Neuron (in vitro differentiated cells): ENCODE data around the gene EP400.

Experiments used
- H2AFZ ChIP-seq: one replicate; pipeline ENCODE4 v1.6.1; 2013; ENCODE audit warnings: low read depth, mild to moderate bottlenecking, inconsistent platforms, low read length, moderate library complexity
- H3K27me3 ChIP-seq: one replicate; pipeline ENCODE4 v1.6.1; 2013; ENCODE audit warnings: low read length; ENCODE audit not compliant: insufficient read depth
- H3K36me3 ChIP-seq: one replicate; pipeline ENCODE4 v1.6.1; 2013; ENCODE audit warnings: low read length; ENCODE audit not compliant: insufficient read depth
- H3K4me1 ChIP-seq: one replicate; pipeline ENCODE4 v1.6.1; 2013; ENCODE audit warnings: low read length; ENCODE audit not compliant: insufficient read depth
- H3K4me3 ChIP-seq: 2 replicates; pipeline ENCODE4 v1.5.1; 2013; ENCODE audit warnings: mild to moderate bottlenecking, low read length, moderate library complexity
- H3K9me3 ChIP-seq: one replicate; pipeline ENCODE4 v1.6.1; 2013; ENCODE audit warnings: low read length

Gene EP400

DNA sequence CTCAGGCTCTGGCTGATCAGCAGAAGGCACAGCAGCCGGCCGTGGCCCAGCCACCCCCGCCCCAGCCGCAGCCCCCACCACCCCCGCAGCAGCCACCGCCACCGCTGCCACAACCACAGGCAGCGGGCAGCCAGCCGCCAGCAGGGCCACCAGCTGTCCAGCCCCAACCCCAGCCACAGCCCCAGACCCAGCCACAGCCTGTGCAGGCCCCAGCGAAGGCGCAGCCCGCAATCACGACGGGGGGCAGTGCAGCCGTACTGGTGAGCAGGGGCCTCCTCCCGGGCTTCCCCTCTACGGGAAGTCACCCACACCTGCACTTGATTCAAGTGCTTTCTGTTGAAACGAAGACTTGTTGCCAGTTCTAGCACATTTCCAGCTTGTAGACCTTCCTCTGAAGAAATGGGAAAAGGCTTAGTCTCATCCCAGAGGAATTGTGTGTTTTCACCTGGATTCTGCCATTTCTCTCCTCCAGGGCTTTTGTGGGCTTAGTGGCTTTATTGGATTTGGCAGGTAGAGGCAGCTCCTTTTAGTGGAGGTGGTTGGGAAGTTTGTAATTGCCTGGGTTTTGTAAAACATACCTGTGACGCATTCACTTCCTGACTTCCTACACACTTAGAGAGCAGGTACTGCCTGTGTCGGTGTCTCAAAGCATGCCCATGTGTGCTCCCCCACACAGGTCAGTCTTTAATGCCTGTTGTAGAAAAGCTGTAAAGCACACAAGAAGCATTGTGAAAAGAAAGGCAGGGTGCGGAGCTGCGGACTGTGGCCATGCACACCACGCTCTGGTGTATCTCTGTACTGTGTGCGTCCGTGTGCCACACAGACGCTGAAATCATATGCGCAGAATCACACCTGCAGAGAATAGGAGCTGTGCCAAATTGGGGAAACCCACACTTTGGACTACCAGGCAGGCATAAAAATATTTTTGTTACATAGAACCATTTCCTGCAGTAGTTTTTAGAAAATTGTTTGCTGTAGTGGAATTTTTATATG, 103.9 kb downstream of the EP400 start:
- Histone ChIP-seq H3K4me1 (no peaks in the 10 kb centered on the region), H2AFZ (no peak overlapping the region), H3K27me3 (no peaks in the 10 kb centered on the region), H3K9me3 (peaks cover 12% of the 10 kb centered on the region), H3K36me3 (peaks cover 84% of the 10 kb centered on the region), H3K4me3 (no peak overlapping the region)

DNA sequence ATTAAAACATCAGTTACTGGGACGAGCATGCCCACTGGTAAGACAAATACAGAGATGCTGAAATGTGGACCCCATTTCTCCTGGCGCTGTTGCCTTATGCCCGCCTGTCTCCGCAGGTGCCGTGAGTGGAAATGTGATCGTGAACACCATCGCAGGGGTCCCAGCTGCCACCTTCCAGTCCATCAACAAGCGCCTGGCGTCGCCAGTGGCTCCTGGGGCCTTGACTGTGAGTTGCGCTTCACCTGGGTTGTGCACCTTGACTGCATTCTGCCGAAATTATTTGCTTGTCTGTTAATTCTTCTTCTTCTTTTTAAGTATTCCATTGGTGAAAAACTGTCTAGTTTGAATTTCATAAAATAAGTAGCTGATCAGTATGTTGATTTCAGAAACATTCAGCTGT, 105.2 kb downstream of the EP400 start:
- no peaks in the 10 kb centered on the region for H3K27me3 ChIP-seq
- H3K36me3 ChIP-seq = peaks cover 79% of the 10 kb centered on the region
- no peak overlapping the region for H3K4me3 ChIP-seq
- no peak overlapping the region for H2AFZ ChIP-seq
- H3K4me1 ChIP-seq = no peaks in the 10 kb centered on the region
- peaks cover 9% of the 10 kb centered on the region for H3K9me3 ChIP-seq

DNA sequence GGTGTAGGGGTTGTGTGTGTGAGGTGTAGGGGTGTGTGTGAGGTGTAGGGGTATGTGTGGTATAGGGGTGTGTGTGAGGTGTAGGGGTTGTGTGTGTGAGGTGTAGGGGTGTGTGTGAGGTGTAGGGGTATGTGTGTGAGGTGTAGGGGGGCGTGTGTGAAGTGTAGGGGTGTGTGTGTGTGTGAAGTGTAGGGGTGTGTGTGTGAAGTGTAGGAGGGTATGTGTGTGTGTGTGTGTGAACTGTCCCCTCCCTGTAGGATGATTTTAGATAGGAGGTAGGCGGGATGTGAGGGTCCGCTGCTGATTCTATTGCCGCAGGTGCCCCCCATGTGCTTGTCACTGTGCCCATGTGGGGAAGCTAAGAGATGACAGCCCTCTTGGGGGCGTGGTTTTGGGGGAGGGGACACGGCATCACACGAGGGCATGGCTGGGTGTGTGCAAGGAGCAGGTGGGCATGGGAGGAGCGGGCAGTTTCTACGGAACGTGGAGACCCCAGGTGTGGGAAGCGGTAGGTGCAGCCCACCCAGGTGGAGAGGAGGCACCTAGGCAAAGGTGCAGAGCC, 105.9 kb downstream of the EP400 start:
- Histone ChIP-seq H3K4me1 (no peaks in the 10 kb centered on the region), H3K9me3 (peaks cover 7% of the 10 kb centered on the region), H2AFZ (no peak overlapping the region), H3K27me3 (no peaks in the 10 kb centered on the region), H3K36me3 (peaks cover 77% of the 10 kb centered on the region), H3K4me3 (no peak overlapping the region)

DNA sequence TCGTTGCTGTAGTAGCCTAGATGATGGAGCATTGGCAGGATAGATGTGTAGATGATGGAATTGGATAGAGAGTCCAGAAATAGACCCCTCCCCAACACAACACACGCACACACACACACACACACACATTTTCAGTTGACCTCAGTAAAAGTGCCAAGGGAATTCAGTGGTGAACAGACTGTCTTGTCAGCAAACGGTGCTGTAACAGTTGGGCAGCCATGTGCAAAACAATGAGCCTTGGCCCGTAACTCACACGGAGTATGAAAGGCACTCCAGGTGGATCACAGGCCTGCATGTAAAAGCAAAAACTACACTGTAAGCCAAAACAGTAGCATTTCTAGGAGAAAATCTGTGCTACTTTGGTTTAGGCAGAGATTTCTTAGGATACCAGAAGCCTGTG, 106.6 kb downstream of the EP400 start:
- Histone ChIP-seq H2AFZ (no peak overlapping the region), H3K27me3 (no peaks in the 10 kb centered on the region), H3K9me3 (no peaks in the 10 kb centered on the region), H3K4me1 (peaks cover 6% of the 10 kb centered on the region), H3K4me3 (no peak overlapping the region), H3K36me3 (peaks cover 74% of the 10 kb centered on the region)

DNA sequence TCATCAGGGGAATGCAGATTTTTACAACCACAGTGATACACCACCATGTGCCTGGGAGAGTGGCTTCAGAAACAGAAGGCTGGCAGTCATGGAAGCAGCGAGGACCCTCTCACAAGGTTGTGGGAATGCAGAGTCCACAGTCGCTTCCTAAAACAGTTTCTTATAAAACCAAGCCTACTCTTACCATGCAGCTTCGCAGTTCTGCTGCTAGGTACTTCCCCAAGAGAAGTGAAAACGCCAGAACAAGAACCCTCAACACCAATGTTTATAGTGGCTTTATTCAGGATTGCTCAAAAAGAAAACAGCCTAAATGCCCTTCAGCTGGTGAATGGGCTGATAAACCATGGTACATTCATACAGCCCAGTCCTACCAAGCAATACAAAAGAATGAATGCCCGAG, 107.2 kb downstream of the EP400 start:
- Histone ChIP-seq H3K27me3 (no peaks in the 10 kb centered on the region), H3K4me3 (no peak overlapping the region), H2AFZ (no peak overlapping the region), H3K4me1 (peaks cover 12% of the 10 kb centered on the region), H3K9me3 (no peaks in the 10 kb centered on the region), H3K36me3 (peaks cover 75% of the 10 kb centered on the region)

DNA sequence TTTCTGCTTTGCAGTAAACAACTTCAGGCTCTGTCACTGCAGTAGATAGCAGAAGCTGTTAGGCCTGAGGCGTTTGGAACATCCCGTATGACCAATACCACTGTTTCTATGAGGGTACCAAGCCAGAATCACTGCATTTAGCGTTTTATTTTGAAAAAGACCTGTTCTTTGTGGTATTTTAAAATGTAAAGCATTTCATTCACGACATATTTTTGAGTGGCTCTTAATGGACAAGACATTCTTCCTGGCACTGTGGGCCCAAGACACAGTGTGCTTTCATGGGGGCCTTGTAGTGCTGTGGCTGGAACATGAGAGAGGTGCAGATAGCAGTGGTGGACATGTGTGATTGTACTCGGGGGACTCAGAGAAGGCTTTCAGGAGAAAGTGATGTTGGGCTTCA, 107.9 kb downstream of the EP400 start:
- Histone ChIP-seq H3K9me3 (no peaks in the 10 kb centered on the region), H2AFZ (no peak overlapping the region), H3K4me3 (no peak overlapping the region), H3K36me3 (peaks cover 75% of the 10 kb centered on the region), H3K27me3 (no peaks in the 10 kb centered on the region), H3K4me1 (peaks cover 15% of the 10 kb centered on the region)

DNA sequence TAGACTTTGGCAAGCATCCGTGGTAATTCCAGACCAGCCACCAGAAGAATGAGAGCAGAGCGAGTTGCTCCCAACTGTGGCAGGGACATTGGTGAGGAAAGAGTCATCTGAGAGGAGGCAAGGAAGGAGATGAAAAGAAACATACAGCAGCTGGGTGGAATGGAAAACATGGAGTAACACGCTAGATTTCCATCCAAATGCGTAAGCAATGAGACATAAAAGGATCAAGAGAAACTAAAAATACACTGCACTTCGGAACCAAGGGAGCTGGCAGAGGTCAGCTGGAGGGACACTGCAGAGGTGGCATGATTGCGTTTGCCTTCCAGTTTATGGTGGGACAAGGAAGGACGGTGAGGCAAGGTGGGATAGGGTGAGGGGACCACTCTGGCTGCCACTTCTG, 111.5 kb downstream of the EP400 start:
- no peaks in the 10 kb centered on the region for H3K27me3 ChIP-seq
- H3K36me3 ChIP-seq = peaks cover 73% of the 10 kb centered on the region
- H3K9me3 ChIP-seq = no peaks in the 10 kb centered on the region
- peaks cover 15% of the 10 kb centered on the region for H3K4me1 ChIP-seq
- no peak overlapping the region for H2AFZ ChIP-seq
- no peak overlapping the region for H3K4me3 ChIP-seq

DNA sequence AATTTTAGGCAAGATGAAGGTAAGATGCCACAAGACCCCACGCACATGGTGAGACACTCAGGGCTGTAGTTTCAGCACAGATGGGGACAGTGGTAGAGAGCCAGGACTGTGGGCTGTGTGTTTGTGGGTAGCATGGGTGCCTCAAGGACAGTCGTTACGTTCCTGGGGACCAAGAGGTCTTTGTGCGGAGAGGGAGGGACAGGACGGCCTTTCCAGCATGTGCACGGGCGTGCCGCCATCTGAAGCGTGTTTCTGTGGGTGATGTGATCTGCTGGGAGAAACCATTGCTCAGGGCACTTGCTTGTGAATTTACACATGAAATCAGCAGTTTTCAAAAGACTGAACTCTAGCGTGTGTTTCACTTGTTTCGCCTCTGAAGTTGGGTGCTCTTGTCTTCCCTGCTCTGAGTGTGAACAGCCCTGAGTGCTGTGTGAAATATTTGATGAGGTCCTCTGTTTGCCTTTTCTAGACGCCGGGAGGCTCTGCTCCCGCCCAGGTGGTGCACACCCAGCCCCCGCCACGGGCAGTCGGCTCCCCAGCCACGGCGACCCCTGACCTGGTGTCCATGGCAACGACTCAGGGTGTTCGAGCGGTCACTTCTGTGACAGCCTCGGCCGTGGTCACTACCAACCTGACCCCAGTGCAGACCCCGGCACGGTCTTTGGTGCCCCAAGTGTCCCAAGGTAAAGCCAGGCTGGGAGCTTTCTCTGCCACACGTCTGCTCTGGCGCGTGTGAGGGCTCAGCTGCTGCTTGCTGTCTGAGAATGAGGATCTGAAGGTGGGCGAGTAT, 112.1 kb downstream of the EP400 start:
- no peak overlapping the region for H3K4me3 ChIP-seq
- no peaks in the 10 kb centered on the region for H3K9me3 ChIP-seq
- H3K4me1 ChIP-seq = peaks cover 15% of the 10 kb centered on the region
- peaks cover 72% of the 10 kb centered on the region for H3K36me3 ChIP-seq
- H3K27me3 ChIP-seq = no peaks in the 10 kb centered on the region
- no peak overlapping the region for H2AFZ ChIP-seq

DNA sequence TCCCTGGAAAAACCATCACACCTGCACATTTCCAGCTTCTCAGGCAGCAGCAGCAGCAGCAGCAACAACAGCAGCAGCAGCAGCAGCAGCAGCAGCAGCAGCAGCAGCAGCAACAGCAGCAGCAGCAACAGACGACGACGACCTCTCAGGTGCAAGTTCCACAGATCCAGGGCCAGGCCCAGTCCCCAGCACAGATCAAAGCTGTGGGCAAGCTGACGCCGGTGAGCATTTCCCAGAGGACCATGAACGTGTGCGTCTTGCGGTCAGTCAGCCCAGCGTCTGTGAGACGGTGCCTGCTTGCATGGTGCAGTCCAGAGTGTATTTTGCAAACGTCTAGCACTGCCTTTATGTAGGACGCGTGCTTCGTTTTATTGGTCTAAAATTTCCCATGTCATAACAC, 112.7 kb downstream of the EP400 start:
- H2AFZ ChIP-seq = no peak overlapping the region
- H3K4me3 ChIP-seq = no peak overlapping the region
- no peaks in the 10 kb centered on the region for H3K9me3 ChIP-seq
- H3K36me3 ChIP-seq = peaks cover 73% of the 10 kb centered on the region
- H3K4me1 ChIP-seq = peaks cover 15% of the 10 kb centered on the region
- H3K27me3 ChIP-seq = no peaks in the 10 kb centered on the region

DNA sequence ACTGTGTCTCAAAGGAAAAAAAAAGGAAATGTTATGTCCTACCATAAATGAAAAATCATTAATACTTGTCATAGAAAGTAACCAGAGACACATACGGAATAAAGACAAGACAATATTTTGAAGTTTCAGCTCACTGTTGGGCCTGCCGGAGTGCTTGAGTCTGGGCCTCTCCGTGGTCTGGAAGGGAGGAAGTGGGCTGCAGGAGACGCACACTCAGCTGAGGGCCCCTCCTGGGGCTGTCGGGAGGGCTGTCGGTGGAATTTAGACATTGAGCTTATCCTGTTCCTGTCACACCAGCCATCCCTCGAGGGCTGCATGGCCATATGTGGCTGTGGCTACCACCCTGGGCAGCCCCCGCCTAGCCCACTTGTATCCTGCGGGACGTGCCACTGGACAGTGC, 113.7 kb downstream of the EP400 start:
- peaks cover 79% of the 10 kb centered on the region for H3K36me3 ChIP-seq
- H3K4me1 ChIP-seq = peaks cover 15% of the 10 kb centered on the region
- no peaks in the 10 kb centered on the region for H3K27me3 ChIP-seq
- no peaks in the 10 kb centered on the region for H3K9me3 ChIP-seq
- H3K4me3 ChIP-seq = no peak overlapping the region
- H2AFZ ChIP-seq = no peak overlapping the region

DNA sequence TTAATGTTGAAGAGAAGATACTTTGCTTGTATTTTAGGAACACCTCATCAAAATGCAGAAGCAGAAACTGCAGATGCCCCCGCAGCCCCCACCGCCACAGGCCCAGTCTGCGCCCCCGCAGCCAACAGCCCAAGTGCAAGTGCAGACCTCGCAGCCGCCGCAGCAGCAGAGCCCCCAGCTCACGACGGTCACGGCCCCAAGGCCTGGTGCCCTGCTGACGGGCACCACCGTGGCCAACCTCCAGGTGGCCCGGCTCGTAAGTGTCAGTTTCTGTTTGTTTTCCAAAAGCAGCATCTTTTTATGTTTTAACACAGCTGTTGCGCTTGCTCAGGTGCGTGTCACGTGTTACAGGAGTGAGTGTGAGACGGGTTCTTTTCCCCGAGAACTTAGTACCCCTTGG, 114.9 kb downstream of the EP400 start:
- Histone ChIP-seq H2AFZ (no peak overlapping the region), H3K36me3 (peaks cover 80% of the 10 kb centered on the region), H3K9me3 (no peaks in the 10 kb centered on the region), H3K27me3 (no peaks in the 10 kb centered on the region), H3K4me3 (no peak overlapping the region), H3K4me1 (peaks cover 15% of the 10 kb centered on the region)

DNA sequence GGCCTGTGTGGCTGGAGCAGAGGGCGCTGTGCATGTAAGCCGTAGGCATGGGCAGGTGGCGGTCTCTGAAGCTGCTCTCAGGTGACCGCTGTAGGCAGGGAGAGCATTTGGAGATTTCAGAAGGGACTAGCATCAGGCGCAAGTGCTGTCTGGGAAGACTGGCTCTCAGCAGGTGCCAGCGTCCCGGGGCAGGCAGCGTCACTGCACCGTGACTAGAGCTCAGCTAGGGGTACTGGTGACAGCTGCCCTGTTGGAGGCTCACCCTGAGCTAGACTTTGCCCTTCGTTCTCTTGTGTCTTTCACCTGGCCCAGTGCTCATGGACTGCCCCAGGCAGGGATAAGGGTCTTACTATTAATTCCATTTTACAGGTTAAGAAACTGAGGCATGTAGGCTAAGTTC, 115.5 kb downstream of the EP400 start:
- Histone ChIP-seq H3K4me3 (no peak overlapping the region), H3K4me1 (peaks cover 15% of the 10 kb centered on the region), H2AFZ (no peak overlapping the region), H3K27me3 (no peaks in the 10 kb centered on the region), H3K9me3 (no peaks in the 10 kb centered on the region), H3K36me3 (peaks cover 81% of the 10 kb centered on the region)
